HG03571 (cell line): ENCODE results near the gene TTYH3.
"Not testable (repeated sequence)": the region's sequence is repeated elsewhere in the genome, so short reads cannot be mapped to it uniquely, and the experiment has no call there.

Experiments
- ATAC-seq: cut with Tn5 transposase; IDR thresholded peaks from one replicate; pipeline ENCODE4 v1.9.1; 2021; ENCODE audit not compliant: unreplicated experiment

TTYH3 gene

DNA sequence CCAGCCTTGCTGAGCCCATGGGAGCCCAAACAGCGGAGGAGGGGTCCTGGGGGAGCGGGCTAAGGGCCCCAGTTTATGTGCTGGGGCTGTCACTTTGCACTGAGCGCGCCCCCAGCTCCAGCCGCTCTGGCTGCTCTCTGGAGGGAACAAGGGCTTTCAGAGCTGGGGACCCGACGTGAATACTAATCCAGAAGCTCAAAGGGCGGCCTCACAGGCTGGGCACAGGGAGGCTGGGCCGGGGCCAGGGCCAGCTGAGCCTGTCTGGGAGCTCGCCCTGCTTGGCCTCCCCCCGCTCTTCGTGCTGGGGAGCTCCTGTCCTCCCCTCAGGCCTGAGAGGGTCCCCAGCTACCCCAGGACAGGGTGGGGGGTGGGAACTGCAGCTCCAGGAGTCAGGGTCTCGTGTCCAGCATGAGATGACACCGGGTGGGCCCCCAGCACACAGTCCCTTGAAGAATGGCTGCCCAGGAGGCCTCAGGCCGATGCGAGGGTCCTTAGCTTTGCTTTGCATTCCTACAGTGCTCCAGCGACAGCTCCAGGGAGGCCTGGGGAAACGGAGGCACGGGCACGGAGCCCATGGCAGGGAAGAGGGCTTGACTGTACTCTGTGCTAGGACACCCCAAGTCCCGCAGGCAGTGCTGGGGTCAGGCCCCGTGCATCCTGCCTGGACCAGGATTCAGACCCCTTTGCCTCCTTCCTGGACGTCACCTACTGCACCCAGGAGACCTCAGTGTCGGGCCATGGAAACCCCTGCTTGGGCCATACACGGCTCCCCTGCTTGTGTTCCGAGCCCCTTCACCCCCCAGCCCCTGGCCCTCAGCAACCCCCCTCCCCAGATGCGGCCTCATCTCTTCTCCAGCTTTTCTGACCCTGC, 50.4 kb downstream of the TTYH3 start:
- ATAC-seq, result no peak

DNA sequence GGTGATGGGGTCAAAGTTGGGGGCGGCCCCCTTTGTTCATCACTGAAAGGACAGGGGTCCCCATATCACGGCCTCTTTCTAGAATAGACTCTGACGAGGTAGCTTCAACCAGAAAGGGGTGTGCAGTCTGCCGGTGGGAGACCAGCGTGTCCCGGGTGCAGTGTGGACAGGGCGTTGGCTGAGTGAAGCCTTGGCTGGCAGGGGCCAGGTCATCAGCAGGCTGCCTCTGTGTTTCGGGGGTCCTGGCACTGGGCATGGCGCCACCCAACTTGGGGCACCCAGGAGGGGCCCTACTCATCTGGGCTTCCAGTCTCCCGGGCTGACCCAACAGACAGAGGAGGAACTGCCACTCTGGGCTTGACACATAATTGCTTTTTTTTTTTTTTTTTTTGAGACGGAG, 52.7 kb downstream of the TTYH3 start:
- ATAC-seq, result no peak

GRCh38 chr7:2686101-2686500, 54.3 kb downstream of the TTYH3 start:
- no peak for ATAC-seq

DNA sequence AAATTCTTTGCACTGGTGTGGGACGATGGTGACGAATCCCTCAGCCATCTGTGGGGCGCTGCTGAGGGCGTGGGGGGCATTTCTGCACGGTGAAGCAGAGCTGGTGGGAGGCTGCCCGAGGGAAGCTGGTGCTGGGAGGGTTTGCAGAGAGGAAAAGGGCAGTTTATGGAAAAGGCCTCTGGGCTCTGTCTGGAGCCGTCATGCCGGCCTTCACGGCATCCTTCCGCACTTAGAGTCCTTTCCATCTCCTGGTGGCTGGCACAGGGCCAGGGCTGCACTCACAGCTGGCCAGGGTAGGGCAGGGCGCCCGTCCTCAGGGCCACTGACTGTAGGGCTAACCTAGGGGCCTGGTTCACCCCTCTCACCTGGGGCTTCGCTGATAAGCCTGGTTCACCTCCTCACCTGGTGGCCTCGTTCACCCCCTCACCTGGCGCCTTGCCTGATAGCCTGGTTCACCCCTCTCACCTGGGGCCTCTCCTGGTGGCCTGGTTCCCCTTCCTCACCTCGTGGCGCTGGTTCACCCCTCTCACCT, 55.6 kb downstream of the TTYH3 start:
- ATAC-seq, result no peak

- ATAC-seq, result no peak
Observed at GRCh38 chr7:2687881-2688318, 56.1 kb downstream of the TTYH3 start, which contains the start of gene AMZ1. Gene AMZ1 (plus strand): TSS chr7:2688202. CDS start chr7:2700452, 12,250 bp downstream.

DNA sequence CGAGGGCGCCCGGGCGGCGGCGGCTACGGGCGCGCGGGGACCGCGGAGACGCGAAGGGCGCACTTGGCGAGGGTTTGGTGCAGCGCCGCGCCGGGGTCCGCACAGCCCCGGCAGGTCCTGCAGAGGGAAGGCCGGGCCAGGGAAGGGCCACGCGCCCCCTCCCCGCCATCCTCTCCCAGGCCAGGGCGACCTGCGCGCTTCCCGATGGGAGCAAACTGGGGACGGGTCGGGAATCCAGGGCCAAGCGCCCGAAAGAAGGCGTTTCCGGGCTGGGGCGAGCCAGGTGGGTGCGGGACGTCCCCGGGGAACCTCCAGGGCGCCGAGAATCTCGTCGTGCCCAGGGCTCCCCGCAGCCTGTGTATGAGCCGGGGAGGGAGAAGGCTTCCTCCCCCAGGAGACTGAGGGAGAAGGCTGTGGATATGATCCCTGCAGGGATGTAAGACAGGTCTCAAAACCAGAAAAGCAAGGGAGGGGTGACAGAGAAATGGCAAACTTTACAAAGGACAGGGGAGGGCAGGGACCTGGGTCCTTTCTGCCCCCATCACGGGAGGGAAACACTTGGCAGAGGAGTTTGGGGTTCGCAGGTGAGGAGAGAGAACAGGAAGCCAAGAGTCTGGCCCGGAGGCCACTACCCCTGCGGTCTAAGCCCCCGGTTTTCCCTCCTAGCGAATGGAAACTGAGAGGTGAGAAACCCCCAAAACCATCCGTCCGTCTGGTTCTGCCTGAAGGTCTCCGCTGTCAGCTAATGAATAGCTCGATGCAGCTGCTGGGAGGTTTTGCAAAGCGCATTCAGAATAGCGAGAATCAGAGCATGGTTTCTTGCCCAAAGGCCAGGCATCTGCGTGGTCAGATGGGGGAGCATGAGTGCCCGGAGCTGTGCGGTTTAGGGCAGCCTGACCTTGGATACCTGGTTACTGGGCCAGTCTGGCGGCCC, 56.9 kb downstream of the TTYH3 start:
- peak; percentile 75 for ATAC-seq

GRCh38 chr7:2689343-2689847, 57.6 kb downstream of the TTYH3 start:
- no peak for ATAC-seq

DNA sequence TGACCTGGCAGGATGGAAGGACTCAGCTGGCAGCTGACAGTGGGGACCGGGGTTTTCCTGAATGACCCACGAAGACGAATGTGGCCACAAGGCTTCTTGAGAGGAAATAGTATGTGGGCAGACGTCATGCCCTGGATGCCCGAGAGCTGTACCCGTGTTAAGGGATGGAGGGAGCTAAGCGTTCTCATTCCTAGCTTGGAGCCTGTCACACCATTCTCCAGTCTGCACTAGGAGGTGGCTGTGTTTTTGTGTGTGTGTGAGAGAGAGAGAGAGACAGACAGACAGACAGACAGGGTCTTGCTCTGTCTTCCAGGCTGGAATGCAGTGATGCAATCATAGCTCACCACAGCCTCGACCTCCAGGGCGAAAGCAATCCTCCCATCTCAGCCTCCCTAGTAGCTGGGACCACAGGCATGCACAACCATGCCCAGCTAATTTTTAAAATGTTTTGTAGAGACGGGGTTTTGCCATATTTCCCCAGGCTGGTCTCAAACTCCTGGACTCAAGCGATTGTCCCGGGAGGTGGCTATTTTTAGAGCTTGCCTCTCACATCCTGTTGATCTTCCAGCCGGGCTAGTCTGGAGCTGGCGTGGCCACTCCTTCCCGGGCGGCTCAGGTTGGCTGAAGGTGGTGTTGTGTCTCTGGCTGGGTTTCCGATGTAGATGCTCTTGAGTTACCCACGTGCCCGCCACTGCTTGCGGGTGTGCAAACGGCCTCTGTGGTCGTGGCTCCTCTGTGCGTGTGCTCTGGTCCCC, 58.3 kb downstream of the TTYH3 start:
- no peak for ATAC-seq

- no peak for ATAC-seq
Observed at GRCh38 chr7:2691011-2691707, 59.4 kb downstream of the TTYH3 start.

- ATAC-seq, result not testable (repeated sequence)
Observed at GRCh38 chr7:2691932-2692439, 60.2 kb downstream of the TTYH3 start.

DNA sequence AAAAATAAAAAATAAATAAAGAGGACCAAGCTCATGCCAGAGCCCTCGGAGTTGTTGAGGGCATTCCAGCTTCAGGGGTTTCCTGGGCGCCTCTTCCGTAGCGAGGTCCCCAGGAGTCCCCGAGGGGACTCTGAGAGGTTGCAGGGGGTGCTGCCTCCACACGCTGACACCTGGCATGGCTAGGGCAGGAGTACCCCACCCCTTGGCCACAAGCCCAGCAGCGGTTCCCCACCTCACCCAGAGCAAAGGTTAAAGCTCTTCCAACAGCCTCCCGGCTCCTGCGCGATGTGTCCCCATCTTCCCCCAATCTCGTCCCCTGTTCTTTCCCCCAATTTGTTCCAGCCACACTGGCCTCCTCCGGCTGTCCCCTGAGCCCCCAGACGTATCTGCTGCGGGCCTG, 60.8 kb downstream of the TTYH3 start:
- no peak for ATAC-seq

DNA sequence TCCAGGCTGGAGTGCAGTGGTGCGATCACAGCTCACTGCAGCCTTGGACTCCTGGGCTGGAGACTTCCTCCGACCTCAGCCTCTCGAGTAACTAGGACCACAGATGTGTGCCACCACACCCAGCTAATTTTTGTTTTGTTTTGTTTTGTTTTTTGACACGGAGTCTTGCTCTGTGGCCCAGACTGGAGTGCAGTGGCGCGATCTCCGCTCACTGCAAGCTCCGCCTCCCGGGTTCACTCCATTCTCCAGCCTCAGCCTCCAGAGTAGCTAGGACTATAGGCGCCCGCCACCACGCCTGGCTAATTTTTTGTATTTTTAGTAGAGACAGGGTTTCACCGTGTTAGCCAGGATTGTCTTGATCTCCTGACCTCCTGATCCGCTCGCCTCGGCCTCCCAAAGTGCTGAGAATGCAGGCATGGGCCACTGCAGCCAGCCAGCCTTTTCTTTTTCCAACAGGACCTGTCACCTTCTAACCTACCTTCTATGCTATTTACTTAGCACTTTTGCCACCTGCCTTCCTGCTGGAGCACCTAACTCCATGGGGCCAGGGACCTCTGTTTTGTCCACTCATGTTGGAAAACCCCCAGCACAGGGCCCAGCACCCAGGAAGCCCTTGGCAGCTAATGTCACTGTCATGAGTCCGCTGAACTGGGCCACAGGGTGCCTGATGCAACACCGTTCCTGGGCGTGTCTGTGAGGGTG, 61.8 kb downstream of the TTYH3 start:
- not testable (repeated sequence) for ATAC-seq

- ATAC-seq, result not testable (repeated sequence)
Observed at GRCh38 chr7:2694122-2694436, 62.3 kb downstream of the TTYH3 start.

GRCh38 chr7:2698581-2699288, 66.9 kb downstream of the TTYH3 start:
- ATAC-seq, result peak; percentile 98

- ATAC-seq, result no peak
Observed at GRCh38 chr7:2699289-2699620, 67.5 kb downstream of the TTYH3 start.

DNA sequence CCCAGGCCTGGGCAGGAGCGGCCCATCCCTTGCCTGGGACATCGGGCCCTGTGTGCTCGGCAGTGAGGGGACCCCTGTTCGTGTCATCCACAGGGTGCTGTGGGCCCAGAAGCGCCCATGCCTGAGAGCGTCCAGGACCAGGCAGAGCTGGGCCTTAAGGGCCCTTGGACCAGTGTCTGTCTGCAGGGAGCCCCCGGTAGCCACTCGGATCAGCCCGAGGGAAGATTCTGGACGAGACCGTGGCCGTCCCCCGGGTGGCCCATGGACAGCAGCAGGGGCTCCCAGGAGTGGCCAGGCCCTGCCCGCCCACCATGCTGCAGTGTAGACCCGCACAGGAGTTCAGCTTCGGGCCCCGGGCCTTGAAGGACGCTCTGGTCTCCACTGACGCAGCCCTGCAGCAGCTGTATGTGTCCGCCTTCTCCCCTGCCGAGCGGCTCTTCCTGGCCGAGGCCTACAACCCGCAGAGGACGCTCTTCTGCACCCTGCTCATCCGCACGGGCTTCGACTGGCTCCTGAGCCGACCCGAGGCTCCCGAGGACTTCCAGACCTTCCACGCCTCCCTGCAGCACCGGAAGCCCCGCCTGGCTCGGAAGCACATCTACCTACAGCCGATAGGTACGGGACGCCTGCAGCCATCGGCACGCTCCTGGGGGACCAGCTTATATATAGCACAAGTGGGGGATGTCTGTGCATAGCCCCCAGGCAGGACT, 68.5 kb downstream of the TTYH3 start:
- no peak for ATAC-seq

GRCh38 chr7:2701424-2701823, 69.6 kb downstream of the TTYH3 start:
- no peak for ATAC-seq
